ENCODE results near the gene LRRN1. TPM values are rescaled to one million over a fixed set of nuclear protein-coding genes. Genes with fewer than 3 reads are reported as not detected.
A peak's percentile ranks its signal among the peaks of the same experiment; 100 is the strongest.

LRRN1 gene
- total and polyA plus RNA-seq, 4 donors = 0.45 to 7.1 (median 2.3) TPM

- no peak for TF ChIP-seq CTCF (IDR thresholded peaks at IDR 0.05; ENCODE audit: control extremely low read depth, extremely low read depth)
- Histone ChIP-seq H3K9ac (ENCODE audit: insufficient read depth in 1 of 2, low read length in 2 of 2) (no peak overlapping the region), H3K27ac (ENCODE audit: low read depth in 1 of 2, low read length in 1 of 2) (no peak overlapping the region), H3K9me3 (ENCODE audit: control insufficient read depth in 4 of 4, insufficient read depth in 3 of 4, low read length in 3 of 4) (no peaks in the 10 kb centered on the region), H3K4me1 (ENCODE audit: control insufficient read depth in 5 of 5, insufficient read depth in 5 of 5, low read length in 5 of 5) (peaks cover 0 to 3% (median 0%) of the 10 kb centered on the region in 5 donors), H3K27me3 (ENCODE audit: control insufficient read depth in 3 of 3, insufficient read depth in 3 of 3, low read length in 2 of 3) (no peaks in the 10 kb centered on the region), H3K4me3 (no peak overlapping the region), H3K36me3 (ENCODE audit: control insufficient read depth in 4 of 4, insufficient read depth in 4 of 4, low read length in 4 of 4) (no peaks in the 10 kb centered on the region)
- no peak for DNase-seq
- WGBS, 2 donors = 68 to 73% methylated on average over 1 of the region's 1 CpG
- no peak for ATAC-seq (ENCODE audit: insufficient read depth, low FRiP score)
Observed at GRCh38 chr3:3766140-3766539, 33.1 kb upstream of the LRRN1 start.

- peaks cover 0 to 11% (median 4%) of the 10 kb centered on the region in 4 donors for H3K9me3 ChIP-seq (ENCODE audit: control insufficient read depth in 4 of 4, insufficient read depth in 3 of 4, low read length in 3 of 4)
- H3K9ac ChIP-seq (ENCODE audit: insufficient read depth in 1 of 2, low read length in 2 of 2) = no peak overlapping the region
- H3K4me3 ChIP-seq = no peak overlapping the region
- H3K27ac ChIP-seq (ENCODE audit: low read depth in 1 of 2, low read length in 1 of 2) = no peak overlapping the region
- H3K4me1 ChIP-seq (ENCODE audit: control insufficient read depth in 5 of 5, insufficient read depth in 5 of 5, low read length in 5 of 5) = peaks cover 0 to 6% (median 2%) of the 10 kb centered on the region in 5 donors
- WGBS, 2 donors = 83 to 88% methylated on average over 3 of the region's 3 CpGs
- no peaks in the 10 kb centered on the region for H3K36me3 ChIP-seq (ENCODE audit: control insufficient read depth in 4 of 4, insufficient read depth in 4 of 4, low read length in 4 of 4)
- peak in 2 of 3 donors; percentile 17 to 46 for DNase-seq
- no peaks in the 10 kb centered on the region for H3K27me3 ChIP-seq (ENCODE audit: control insufficient read depth in 3 of 3, insufficient read depth in 3 of 3, low read length in 2 of 3)
- ATAC-seq (ENCODE audit: insufficient read depth, low FRiP score) = no peak
- no peak for TF ChIP-seq CTCF (IDR thresholded peaks at IDR 0.05; ENCODE audit: control extremely low read depth, extremely low read depth)
Observed at GRCh38 chr3:3771094-3771493, 28.1 kb upstream of the LRRN1 start.

GRCh38 chr3:3771567-3771966 is 27.7 kb upstream of the LRRN1 start:
- 90 to 93% methylated on average over 1 of the region's 1 CpG for WGBS, 2 donors
- TF ChIP-seq CTCF (IDR thresholded peaks at IDR 0.05; ENCODE audit: control extremely low read depth, extremely low read depth) = no peak

GRCh38 chr3:3772338-3772737 is 26.9 kb upstream of the LRRN1 start:
- H3K27me3 ChIP-seq (ENCODE audit: control insufficient read depth in 3 of 3, insufficient read depth in 3 of 3, low read length in 2 of 3) = no peaks in the 10 kb centered on the region
- H3K9me3 ChIP-seq (ENCODE audit: control insufficient read depth in 4 of 4, insufficient read depth in 3 of 4, low read length in 3 of 4) = peaks cover 2 to 15% (median 4%) of the 10 kb centered on the region in 4 donors
- TF ChIP-seq CTCF (IDR thresholded peaks at IDR 0.05; ENCODE audit: control extremely low read depth, extremely low read depth) = no peak
- no peak overlapping the region for H3K9ac ChIP-seq (ENCODE audit: insufficient read depth in 1 of 2, low read length in 2 of 2)
- DNase-seq = no peak
- H3K4me1 ChIP-seq (ENCODE audit: control insufficient read depth in 5 of 5, insufficient read depth in 5 of 5, low read length in 5 of 5) = peaks cover 0 to 6% (median 2%) of the 10 kb centered on the region in 5 donors
- no peak overlapping the region for H3K4me3 ChIP-seq
- ATAC-seq (ENCODE audit: insufficient read depth, low FRiP score) = no peak
- no peaks in the 10 kb centered on the region for H3K36me3 ChIP-seq (ENCODE audit: control insufficient read depth in 4 of 4, insufficient read depth in 4 of 4, low read length in 4 of 4)
- H3K27ac ChIP-seq (ENCODE audit: low read depth in 1 of 2, low read length in 1 of 2) = no peak overlapping the region
- WGBS, 2 donors = 88 to 92% methylated on average over 1 of the region's 1 CpG

More at GRCh38 chr3:3771567-3771966, 27.7 kb upstream of the LRRN1 start:
- peaks cover 2 to 15% (median 4%) of the 10 kb centered on the region in 4 donors for H3K9me3 ChIP-seq (ENCODE audit: control insufficient read depth in 4 of 4, insufficient read depth in 3 of 4, low read length in 3 of 4)
- no peak overlapping the region for H3K9ac ChIP-seq (ENCODE audit: insufficient read depth in 1 of 2, low read length in 2 of 2)
- no peaks in the 10 kb centered on the region for H3K36me3 ChIP-seq (ENCODE audit: control insufficient read depth in 4 of 4, insufficient read depth in 4 of 4, low read length in 4 of 4)
- no peaks in the 10 kb centered on the region for H3K27me3 ChIP-seq (ENCODE audit: control insufficient read depth in 3 of 3, insufficient read depth in 3 of 3, low read length in 2 of 3)
- ATAC-seq (ENCODE audit: insufficient read depth, low FRiP score) (no peak), DNase-seq (peak in 2 of 3 donors; percentile 15 to 53)
- H3K4me3 ChIP-seq = no peak overlapping the region
- no peak overlapping the region for H3K27ac ChIP-seq (ENCODE audit: low read depth in 1 of 2, low read length in 1 of 2)
- peaks cover 0 to 6% (median 2%) of the 10 kb centered on the region in 5 donors for H3K4me1 ChIP-seq (ENCODE audit: control insufficient read depth in 5 of 5, insufficient read depth in 5 of 5, low read length in 5 of 5)

All from lung (tissue), 12 donors.